Ishikawa (cell line): Measurements from ENCODE around the gene CEMIP.

Source experiments
- REST ChIP-seq: IDR thresholded peaks from 2 replicates; pipeline ENCODE4 v1.6.1; 2012; ENCODE audit warnings: low read depth, mild to moderate bottlenecking
- TAF1 ChIP-seq: IDR thresholded peaks from 2 replicates; pipeline ENCODE4 v1.6.1; 2012; ENCODE audit warnings: low read depth, mild to moderate bottlenecking

GRCh38 chr15:80998251-80998650 lies 219.1 kb downstream of the CEMIP start:
- no peak for TF ChIP-seq TAF1
- no peak for TF ChIP-seq REST
